ENCODE results near the gene CD9. TPM values are rescaled to one million over a fixed set of nuclear protein-coding genes. Genes with fewer than 3 reads are reported as not detected.

CD9 gene
- total RNA-seq, 2 experiments from 2014 or later: 11.3 to 11.9 TPM

GRCh38 chr12:6262211-6262610 is 62.0 kb downstream of the CD9 start:
- CTCF ChIA-PET: interaction anchor here (1.7 kb wide), 1 partner anchor 67 kb away, joined by 4 read pairs; no protein-coding TSS in a partner anchor
- POLR2A ChIA-PET: no interaction called here

- CTCF ChIA-PET: no interaction called here
- POLR2A ChIA-PET: no interaction called here
Observed at GRCh38 chr12:6262623-6263022, 62.4 kb downstream of the CD9 start.

GRCh38 chr12:6263931-6264330 is 63.7 kb downstream of the CD9 start:
- POLR2A ChIA-PET: no interaction called here
- CTCF ChIA-PET: interaction anchor here (0.7 to 0.8 kb wide), 2 partner anchors 15 to 21 kb away, joined by 3 read pairs; no protein-coding TSS in a partner anchor

DNA sequence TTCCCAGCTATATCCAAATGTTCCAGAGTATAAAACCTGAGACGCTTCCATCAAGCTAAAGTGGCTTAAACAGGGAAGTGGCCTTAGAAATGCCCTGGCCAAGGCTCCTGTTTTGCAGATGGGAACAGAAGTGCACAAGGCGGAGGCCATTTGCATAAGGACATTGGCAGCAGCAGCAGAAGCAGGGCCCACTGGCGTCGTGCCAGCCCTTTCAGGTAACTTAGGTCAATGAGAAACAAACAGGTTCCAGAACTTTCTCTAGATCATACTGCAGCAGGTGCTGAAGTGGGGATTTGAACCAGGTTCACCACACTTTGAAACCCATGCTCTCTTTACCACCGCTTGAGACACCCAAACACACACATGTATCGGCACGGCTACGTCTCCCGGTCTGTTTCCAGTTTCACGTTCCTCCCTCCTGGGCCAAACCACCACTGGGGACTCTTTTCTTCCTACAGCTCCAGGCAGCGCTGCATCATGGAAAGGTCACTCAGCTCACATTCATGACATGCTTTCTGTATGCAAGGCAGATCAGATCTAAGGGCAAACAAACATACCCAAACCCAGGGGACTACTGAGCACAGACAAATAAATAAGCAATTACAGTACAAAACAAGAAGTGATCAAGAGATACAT is 64.3 kb downstream of the CD9 start:
- ChIA-PET POLR2A (no interaction called here), CTCF (interaction anchor here (0.7 to 0.8 kb wide), 2 partner anchors 14 to 20 kb away, joined by 3 read pairs; no protein-coding TSS in a partner anchor)

GRCh38 chr12:6265038-6265405 is 64.8 kb downstream of the CD9 start:
- CTCF ChIA-PET: no interaction called here
- POLR2A ChIA-PET: no interaction called here

GRCh38 chr12:6266541-6266966 is 66.4 kb downstream of the CD9 start:
- CTCF ChIA-PET: interaction anchor here (2.6 kb wide), 1 partner anchor 11 kb away, joined by 17 read pairs; no protein-coding TSS in a partner anchor
- POLR2A ChIA-PET: no interaction called here

DNA sequence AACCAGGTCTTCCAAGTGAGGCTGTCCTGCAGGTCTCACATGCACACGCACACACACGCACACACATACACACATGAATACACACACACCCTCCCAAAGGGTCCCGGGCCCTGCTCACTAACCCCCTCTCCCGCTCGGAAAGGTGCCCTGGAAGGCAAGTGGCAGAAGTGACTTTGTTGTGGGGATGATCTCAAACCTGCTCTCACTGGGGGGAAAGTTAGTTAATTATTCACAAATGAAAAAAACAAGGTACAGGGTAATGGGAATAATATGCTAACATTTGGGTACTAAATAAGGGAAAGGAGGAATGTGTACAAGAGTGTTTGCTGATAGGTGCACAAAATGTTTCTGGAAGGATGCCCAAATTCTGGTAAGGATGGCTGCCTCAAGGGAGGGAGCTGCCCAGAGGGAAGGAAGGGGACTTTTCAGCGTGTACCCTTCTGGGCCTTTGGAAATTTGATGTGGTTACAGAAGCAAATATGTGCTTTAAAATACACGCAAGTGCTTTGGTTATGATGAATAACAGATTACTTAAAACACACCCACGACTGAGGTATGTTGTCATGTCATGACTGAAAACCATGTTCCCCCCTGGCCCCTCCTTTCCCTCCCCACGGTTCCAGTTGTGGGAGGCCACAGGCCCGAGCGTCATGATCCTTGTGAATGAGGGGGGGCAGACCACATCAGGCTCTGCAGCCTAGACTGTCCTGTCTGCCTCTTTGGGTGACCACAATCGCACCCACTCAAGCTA is 66.9 kb downstream of the CD9 start:
- POLR2A ChIA-PET: no interaction called here
- CTCF ChIA-PET: interaction anchor here (2.6 kb wide), 1 partner anchor 11 kb away, joined by 17 read pairs; no protein-coding TSS in a partner anchor

DNA sequence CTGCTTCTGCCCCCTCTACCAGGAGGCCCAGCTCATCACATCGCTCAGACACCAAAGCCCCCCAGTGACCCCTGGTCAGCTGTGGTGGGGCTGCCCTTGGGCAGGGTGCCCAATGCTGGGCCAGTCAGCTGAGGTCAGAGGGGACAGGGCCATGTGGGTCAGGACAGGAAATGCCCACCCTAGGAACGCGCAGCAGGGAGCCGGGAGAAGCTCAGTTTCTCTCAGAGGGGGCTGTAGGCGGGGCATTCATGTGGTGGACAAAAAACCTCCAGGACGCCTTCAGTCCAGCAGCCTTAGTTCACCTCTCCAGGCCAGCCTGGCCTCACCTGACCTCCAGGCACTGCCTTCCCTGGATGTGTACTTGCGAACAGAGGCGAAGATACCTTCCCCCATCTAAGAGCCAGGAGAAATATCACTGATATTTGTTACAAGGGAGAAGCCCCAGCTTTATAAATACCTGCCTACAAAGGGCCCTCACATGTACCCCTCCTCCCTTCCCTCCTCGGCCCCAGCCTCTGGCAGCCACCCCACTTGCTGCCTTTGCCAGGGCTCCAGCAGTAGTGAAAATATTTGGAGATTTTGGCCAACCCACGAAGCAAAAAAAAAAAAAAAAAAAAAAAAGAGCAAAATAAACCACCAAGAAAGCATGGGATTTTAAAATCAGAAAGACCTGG is 68.4 kb downstream of the CD9 start:
- ChIA-PET POLR2A (no interaction called here), CTCF (interaction anchor here (0.7 to 2.6 kb wide), 3 partner anchors 9 to 329 kb away, joined by 3 to 17 read pairs (median 7); no protein-coding TSS in a partner anchor)

- CTCF ChIA-PET: interaction anchor here (0.7 kb wide), 1 partner anchor 66 kb away, joined by 6 read pairs; no protein-coding TSS in a partner anchor
- POLR2A ChIA-PET: no interaction called here
Observed at GRCh38 chr12:6269986-6270385, 69.8 kb downstream of the CD9 start.

GRCh38 chr12:6271281-6271680 is 71.1 kb downstream of the CD9 start:
- ChIA-PET CTCF (interaction anchor here (0.6 kb wide), 1 partner anchor 280 kb away, joined by 3 read pairs; no protein-coding TSS in a partner anchor), POLR2A (no interaction called here)

DNA sequence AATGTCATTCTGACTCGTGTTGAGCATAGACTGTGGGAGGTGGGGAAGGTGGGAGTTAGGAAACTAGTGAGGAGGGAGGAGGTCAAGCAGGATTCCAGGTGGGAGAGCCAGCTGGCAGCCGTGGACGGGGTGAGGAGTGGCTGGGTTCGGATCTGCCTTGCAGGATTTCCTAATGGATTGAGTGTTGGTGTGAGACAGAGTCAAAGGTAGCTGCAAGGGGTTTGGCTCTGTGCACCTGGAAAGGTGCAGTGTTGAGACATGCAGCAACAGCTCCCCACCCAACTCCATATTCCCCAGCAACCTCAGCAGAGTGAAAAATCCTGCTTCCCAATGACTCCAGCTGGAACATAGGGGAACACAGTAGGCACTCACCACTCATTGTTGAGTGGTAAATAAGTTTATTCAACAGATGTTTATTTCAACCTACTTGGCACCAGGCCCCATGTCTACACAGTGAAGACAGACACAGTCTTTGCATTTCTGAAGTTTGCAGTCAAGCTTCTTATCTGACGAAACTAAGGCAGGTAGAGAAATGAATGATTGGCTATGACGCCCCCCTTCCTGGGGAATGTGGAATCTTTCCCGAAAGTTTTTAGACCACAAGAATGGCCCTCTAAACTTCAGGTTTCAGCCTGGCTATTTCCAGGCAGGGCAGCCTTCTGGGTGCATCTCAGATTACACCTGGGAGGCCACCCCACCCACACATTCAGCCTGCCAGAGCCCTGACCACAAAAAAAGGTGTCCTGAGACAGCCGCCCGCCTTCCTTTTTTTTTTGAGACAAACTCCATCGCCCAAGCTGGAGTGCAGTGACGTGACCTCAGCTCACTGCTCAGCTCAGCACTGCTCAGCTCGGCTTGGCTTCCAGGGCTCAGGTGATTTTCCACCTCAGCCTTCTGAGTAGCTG is 72.4 kb downstream of the CD9 start:
- CTCF ChIA-PET: no interaction called here

GRCh38 chr12:6273205-6273540 is 73.0 kb downstream of the CD9 start:
- ChIA-PET POLR2A (no interaction called here), CTCF (no interaction called here)

More for the DNA sequence above, 72.4 kb downstream of the CD9 start:
- POLR2A ChIA-PET: interaction anchor here (0.6 kb wide), 1 partner anchor 171 kb away, joined by 3 read pairs; no protein-coding TSS in a partner anchor

DNA sequence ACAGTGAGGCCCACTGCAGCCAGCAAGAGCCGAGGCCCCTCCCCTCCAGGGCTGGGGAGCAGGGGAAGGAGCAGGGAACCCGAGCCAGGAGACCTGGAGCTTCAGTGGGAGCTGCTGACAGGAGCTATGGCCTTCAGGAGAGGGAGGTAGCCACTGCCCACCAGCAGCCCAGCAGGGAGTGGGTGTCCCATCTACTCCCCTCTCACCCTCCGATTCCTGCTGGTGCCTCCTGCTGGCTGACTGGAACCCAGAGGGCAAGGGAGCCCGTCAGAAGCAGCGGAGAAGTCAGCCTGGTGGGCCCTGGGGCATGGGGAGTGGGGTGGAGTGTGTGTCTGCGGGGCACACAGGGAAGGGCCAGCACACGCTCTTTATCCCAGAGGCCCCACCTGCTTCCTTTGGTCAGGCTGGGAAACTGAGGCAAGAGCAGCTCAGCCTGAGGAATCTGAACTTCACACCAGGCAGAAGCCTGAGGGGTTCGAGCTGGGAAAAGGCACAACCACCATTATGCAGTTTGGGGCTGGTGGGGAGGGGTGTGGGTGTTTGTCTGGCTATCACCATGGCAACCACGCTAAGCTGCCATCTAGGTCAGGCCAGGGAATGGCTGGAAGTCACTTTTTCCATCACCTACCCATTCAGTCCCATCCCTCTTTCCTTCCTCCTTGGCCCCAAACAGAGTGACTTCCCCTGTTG is 73.5 kb downstream of the CD9 start:
- CTCF ChIA-PET: no interaction called here
- POLR2A ChIA-PET: no interaction called here

- CTCF ChIA-PET: no interaction called here
Observed at GRCh38 chr12:6274231-6275221, 74.3 kb downstream of the CD9 start.

DNA sequence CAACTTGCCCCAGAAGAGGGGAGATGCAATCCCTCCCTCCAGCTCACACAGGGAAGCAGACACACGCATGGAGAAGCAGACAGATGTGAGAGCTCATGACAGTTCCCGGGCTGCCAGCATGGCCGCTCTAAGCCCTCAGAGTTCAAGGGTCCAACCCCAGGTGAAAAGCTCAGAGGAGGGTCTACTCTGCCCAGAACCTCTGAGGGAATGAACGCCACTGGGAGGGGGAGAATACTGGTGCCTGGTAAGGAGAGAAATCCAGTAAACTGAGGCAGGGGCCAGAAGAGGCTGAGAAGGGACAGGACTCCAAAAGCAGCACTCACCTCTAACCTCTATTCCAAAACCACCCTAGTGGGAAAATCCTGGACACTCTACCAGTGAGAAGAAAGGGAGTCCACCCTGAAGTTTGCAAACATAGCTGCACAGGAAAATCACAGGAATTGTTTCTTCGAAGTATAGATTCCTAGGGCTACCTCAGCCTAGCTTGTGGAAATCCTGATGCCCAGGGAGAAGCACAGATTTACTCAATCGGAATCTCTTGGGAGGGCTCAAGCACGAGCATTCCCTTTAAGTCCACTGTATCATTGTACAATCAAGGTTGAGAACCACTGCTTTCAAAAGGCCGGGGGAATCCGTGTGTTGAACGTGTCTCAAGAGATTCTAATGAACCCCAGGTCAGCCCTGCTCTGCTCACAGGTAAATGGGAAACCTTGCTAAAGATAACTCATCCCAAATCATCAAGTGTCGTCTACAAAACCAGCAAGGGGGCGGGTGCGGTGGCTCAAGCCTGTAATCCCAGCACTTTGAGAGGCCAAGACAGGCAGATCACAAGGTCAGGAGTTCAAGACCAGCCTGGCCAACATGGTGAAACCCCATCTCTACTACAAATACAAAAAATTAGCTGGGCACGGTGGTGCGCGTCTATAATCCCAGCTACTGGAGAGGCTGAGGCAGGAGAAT is 76.0 kb downstream of the CD9 start:
- ChIA-PET POLR2A (no interaction called here), CTCF (interaction anchor here (0.7 to 4.6 kb wide), 3 partner anchors 9 to 81 kb away, joined by 3 to 70 read pairs (median 17); no protein-coding TSS in a partner anchor)

More at GRCh38 chr12:6274231-6275221, 74.3 kb downstream of the CD9 start:
- POLR2A ChIA-PET: interaction anchor here (0.5 kb wide), 1 partner anchor 14 kb away, joined by 3 read pairs; no protein-coding TSS in a partner anchor

- ChIA-PET CTCF (interaction anchor here (1.1 to 4.6 kb wide), 5 partner anchors 10 to 289 kb away, joined by 3 to 70 read pairs (median 4); no protein-coding TSS in a partner anchor), POLR2A (interaction anchor here (1.0 kb wide), 1 partner anchor 135 kb away, joined by 3 read pairs; no protein-coding TSS in a partner anchor)
Observed at GRCh38 chr12:6276956-6277620, 76.9 kb downstream of the CD9 start.

All from activated CD8-positive, alpha-beta memory T cell treated with anti-CD3 and anti-CD28 coated beads for 36 hours (primary cell).